HepG2 (cell line): Measurements from ENCODE around the gene HTRA2. TPM values are rescaled to one million over a fixed set of nuclear protein-coding genes. Genes with fewer than 3 reads are reported as not detected.
A peak's percentile ranks its signal among the peaks of the same experiment; 100 is the strongest.

ENCODE experiments used
- ADNP ChIP-seq: sonication (generic); formaldehyde crosslinking; IDR thresholded peaks from 2 replicates; pipeline ENCODE4 v1.4.0; 2020; ENCODE audit warnings: missing genetic modification reagents
- ARNT2 ChIP-seq: sonication (generic); formaldehyde crosslinking; IDR thresholded peaks from 2 replicates; pipeline ENCODE4 v1.8.0; 2022; ENCODE audit warnings: mild to moderate bottlenecking, low read depth, missing genetic modification reagents, moderate library complexity
- ATF1 ChIP-seq: IDR thresholded peaks from 2 replicates; pipeline ENCODE4 v1.6.1; 2016; ENCODE audit warnings: mild to moderate bottlenecking, control low read depth
- CHD2 ChIP-seq: IDR thresholded peaks from 2 replicates; pipeline ENCODE4 v1.6.1; 2011; ENCODE audit warnings: low read depth, low read length, improper control_type of control experiment
- ESRRA ChIP-seq: sonication (generic); formaldehyde crosslinking; IDR thresholded peaks from 2 replicates; pipeline ENCODE4 v1.5.1; 2020; ENCODE audit warnings: mild to moderate bottlenecking, low read depth, missing genetic modification reagents
- ETS1 ChIP-seq: sonication (generic); formaldehyde crosslinking; IDR thresholded peaks from 2 replicates; pipeline ENCODE4 v1.4.0; 2020; ENCODE audit warnings: missing genetic modification reagents
- FOXK1 ChIP-seq: sonication (generic); formaldehyde crosslinking; IDR thresholded peaks from 2 replicates; pipeline ENCODE4 v1.4.0; 2020; ENCODE audit warnings: low read depth, missing genetic modification reagents, borderline replicate concordance
- GRHL1 ChIP-seq: sonication (generic); formaldehyde crosslinking; conservative IDR thresholded peaks from 2 replicates; pipeline ENCODE4 v1.8.0; 2022; ENCODE audit warnings: missing genetic modification reagents
- GZF1 ChIP-seq: sonication (generic); formaldehyde crosslinking; IDR thresholded peaks from 2 replicates; pipeline ENCODE4 v1.5.1; 2020; ENCODE audit warnings: mild to moderate bottlenecking, missing genetic modification reagents
- HMGA1 ChIP-seq: sonication (generic); formaldehyde crosslinking; conservative IDR thresholded peaks from 2 replicates; pipeline ENCODE4 v1.4.0; 2020; ENCODE audit warnings: missing genetic modification reagents
- KLF6 ChIP-seq: IDR thresholded peaks from 2 replicates; pipeline ENCODE4 v1.8.0; 2016; ENCODE audit warnings: missing biosample characterization, missing genetic modification reagents
- KLF9 ChIP-seq: IDR thresholded peaks from 2 replicates; pipeline ENCODE4 v1.6.1; 2016; ENCODE audit warnings: low read depth
- KMT2A ChIP-seq: sonication (generic); formaldehyde crosslinking; IDR thresholded peaks from 2 replicates; pipeline ENCODE4 v1.4.0; 2020; ENCODE audit warnings: missing genetic modification reagents
- MEIS2 ChIP-seq: sonication (generic); formaldehyde crosslinking; IDR thresholded peaks from 2 replicates; pipeline ENCODE4 v1.9.0; 2021; ENCODE audit warnings: mild to moderate bottlenecking, missing genetic modification reagents
- MXI1 ChIP-seq: IDR thresholded peaks from 3 replicates; pipeline ENCODE4 v1.6.1; 2012; ENCODE audit warnings: low read depth, low read length, inconsistent platforms, borderline replicate concordance
- RARG ChIP-seq: sonication (generic); formaldehyde crosslinking; IDR thresholded peaks from 2 replicates; pipeline ENCODE4 v1.4.0; 2020; ENCODE audit warnings: low read depth, mild to moderate bottlenecking, missing genetic modification reagents
- RFX1 ChIP-seq: fragments of 450-650 bp; IDR thresholded peaks from 2 replicates; pipeline ENCODE4 v1.6.1; 2017
- SMAD3 ChIP-seq: sonication (generic); formaldehyde crosslinking; IDR thresholded peaks from 2 replicates; pipeline ENCODE4 v1.4.0; 2020; ENCODE audit warnings: missing genetic modification reagents
- TEAD2 ChIP-seq: sonication (generic); formaldehyde crosslinking; IDR thresholded peaks from 2 replicates; pipeline ENCODE4 v1.9.0; 2021; ENCODE audit warnings: missing genetic modification reagents
- U2AF2 ChIP-seq: fragments of 200-400 bp; formaldehyde crosslinking; IDR thresholded peaks from 2 replicates; pipeline ENCODE4 v1.6.1; 2017; ENCODE audit warnings: low read depth, mild to moderate bottlenecking, low read length
- ZBTB26 ChIP-seq: IDR thresholded peaks from 2 replicates; pipeline ENCODE4 v1.6.1; 2016; ENCODE audit warnings: missing compliant biosample characterization, missing genetic modification reagents, borderline replicate concordance
- ZC3H4 ChIP-seq: sonication (generic); formaldehyde crosslinking; IDR thresholded peaks from 2 replicates; pipeline ENCODE4 v1.4.0; 2020; ENCODE audit warnings: missing genetic modification reagents, borderline replicate concordance
- ZIK1 ChIP-seq: sonication (generic); formaldehyde crosslinking; IDR thresholded peaks from 2 replicates; pipeline ENCODE4 v1.5.0; 2020; ENCODE audit warnings: mild to moderate bottlenecking, low read depth, missing genetic modification reagents, borderline replicate concordance
- ZNF337 ChIP-seq: sonication (generic); formaldehyde crosslinking; IDR thresholded peaks from 2 replicates; pipeline ENCODE4 v1.5.1; 2020; ENCODE audit warnings: missing genetic modification reagents, low read depth, mild to moderate bottlenecking, borderline replicate concordance
- ZNF430 ChIP-seq: sonication (generic); formaldehyde crosslinking; IDR thresholded peaks from 2 replicates; pipeline ENCODE4 v1.9.0; 2021; ENCODE audit warnings: mild to moderate bottlenecking, missing genetic modification reagents
- ZNF577 ChIP-seq: sonication (generic); formaldehyde crosslinking; IDR thresholded peaks from 2 replicates; pipeline ENCODE4 v1.4.0; 2020; ENCODE audit warnings: mild to moderate bottlenecking, low read depth, missing genetic modification reagents, borderline replicate concordance
- ZNF761 ChIP-seq: sonication (generic); formaldehyde crosslinking; conservative IDR thresholded peaks from 2 replicates; pipeline ENCODE4 v1.4.0; 2020; ENCODE audit warnings: mild to moderate bottlenecking, missing genetic modification reagents
- ZNF780A ChIP-seq: sonication (generic); formaldehyde crosslinking; IDR thresholded peaks from 2 replicates; pipeline ENCODE4 v1.8.0; 2022; ENCODE audit warnings: mild to moderate bottlenecking, missing genetic modification reagents, moderate library complexity
- polyA plus RNA-seq, 8 experiments: library from polyadenylated mRNA; depleted of rRNA in 3 of 8; stranded (reverse) in 7 of 8; unstranded in 1 of 8; fragments of >200 nt; fragmentation: Illumina TruSeq in 4 of 8; extraction: Trizol in 4 of 8; gene quantifications; 2 replicates each; pipeline versions ENCODE4 v1.2.1 to v1.2.3, GENCODE V29; 2011 to 2016; ENCODE audit warnings: low read depth in 4 of 8, missing spikeins in 1 of 8, mixed read lengths in 1 of 8; ENCODE audit not compliant: insufficient read depth in 1 of 8
- total RNA-seq, 5 experiments: library from RNA; depleted of rRNA; stranded (reverse); fragments of >200 nt; fragmentation: Illumina TruSeq; extraction: Trizol; gene quantifications; 2 replicates each; pipeline ENCODE4 v1.2.3, GENCODE V29; 2016; ENCODE audit warnings: low read depth in 1 of 5

Gene HTRA2
- total and polyA plus RNA-seq, 2 of the 13 experiments (the other 11 are each of a cell fraction or from before 2014, with no cell fraction given) = 47.7 to 50.3 TPM

- TF ChIP-seq ZNF337 (CRISPR knock-in tag) (no peak), ZIK1 (CRISPR knock-in tag) (no peak), ATF1 (CRISPR knock-in tag) (peak; percentile 77), MXI1 (no peak), FOXK1 (peak; percentile 69; the same call in 1 of the 2 replicates), U2AF2 (no peak), ETS1 (no peak), ZC3H4 (CRISPR knock-in tag) (no peak), RFX1 (no peak), TEAD2 (CRISPR knock-in tag) (no peak), ZNF780A (CRISPR knock-in tag) (0 out of 2 replicates have a peak, but pooled peaks have one; percentile 57), RARG (CRISPR knock-in tag) (no peak), KLF6 (CRISPR knock-in tag) (peak; percentile 53; the same call in 1 of the 2 replicates), SMAD3 (peak; percentile 72; the same call in 1 of the 2 replicates), ZNF761 (CRISPR knock-in tag) (no peak), CHD2 (no peak), ZNF430 (CRISPR knock-in tag) (no peak), GZF1 (0 out of 2 replicates have a peak, but pooled peaks have one; percentile 20), MEIS2 (CRISPR knock-in tag) (no peak), KMT2A (CRISPR knock-in tag) (no peak; the same call in 1 of the 2 replicates), ZBTB26 (CRISPR knock-in tag) (no peak), HMGA1 (no peak), GRHL1 (no peak), ZNF577 (CRISPR knock-in tag) (no peak), ARNT2 (CRISPR knock-in tag) (0 out of 2 replicates have a peak, but pooled peaks have one; percentile 17), KLF9 (CRISPR knock-in tag) (no peak), ESRRA (CRISPR knock-in tag) (peak; percentile 72; the same call in 1 of the 2 replicates), ADNP (CRISPR knock-in tag) (no peak)
Measured at GRCh38 chr2:74488643-74489481, 40.9 kb upstream of the HTRA2 start (continued).
